Kidney epithelial cell (primary cell): ENCODE measurements around the gene DLGAP4. TPM values are rescaled to one million over a fixed set of nuclear protein-coding genes. Genes with fewer than 3 reads are reported as not detected.
"Not testable (repeated sequence)": the region's sequence is repeated elsewhere in the genome, so short reads cannot be mapped to it uniquely, and the experiment has no call there.

Experiments used
- DNase-seq: peaks from one replicate; pipeline ENCODE4 v3.0.0-alpha.2; 2010; ENCODE audit warnings: low read depth
- H3K27me3 ChIP-seq: 2 replicates; pipeline ENCODE4 v1.6.0; 2011; ENCODE audit warnings: low read length; ENCODE audit not compliant: control insufficient read depth, insufficient read depth
- H3K36me3 ChIP-seq: 2 replicates; pipeline ENCODE4 v1.5.1; 2011; ENCODE audit warnings: low read length; ENCODE audit not compliant: control insufficient read depth, insufficient read depth
- H3K4me3 ChIP-seq: 2 replicates; pipeline ENCODE4 v1.5.1; 2011; ENCODE audit warnings: low read depth, mild to moderate bottlenecking, control low read depth, low read length
- CTCF ChIP-seq: IDR thresholded peaks from 2 replicates; pipeline ENCODE4 v1.5.1; 2011; ENCODE audit warnings: mild to moderate bottlenecking, moderate library complexity, low read length, control low read depth, inconsistent platforms; ENCODE audit not compliant: insufficient read depth, poor library complexity, severe bottlenecking
- total RNA-seq: library from RNA; depleted of rRNA; stranded (reverse); fragments of >200 nt; gene quantifications from 2 replicates; pipeline ENCODE4 v1.2.3, GENCODE V29; 2015

The DLGAP4 gene
- total RNA-seq, 1 donor from 2014 or later, result 78.4 TPM

GRCh38 chr20:36377348-36378326, 71.5 kb downstream of the DLGAP4 start:
- peaks cover 2% of the 10 kb centered on the region for H3K27me3 ChIP-seq
- no peak for TF ChIP-seq CTCF
- no peaks in the 10 kb centered on the region for H3K36me3 ChIP-seq
- no peak for DNase-seq
- no peak overlapping the region for H3K4me3 ChIP-seq

DNA sequence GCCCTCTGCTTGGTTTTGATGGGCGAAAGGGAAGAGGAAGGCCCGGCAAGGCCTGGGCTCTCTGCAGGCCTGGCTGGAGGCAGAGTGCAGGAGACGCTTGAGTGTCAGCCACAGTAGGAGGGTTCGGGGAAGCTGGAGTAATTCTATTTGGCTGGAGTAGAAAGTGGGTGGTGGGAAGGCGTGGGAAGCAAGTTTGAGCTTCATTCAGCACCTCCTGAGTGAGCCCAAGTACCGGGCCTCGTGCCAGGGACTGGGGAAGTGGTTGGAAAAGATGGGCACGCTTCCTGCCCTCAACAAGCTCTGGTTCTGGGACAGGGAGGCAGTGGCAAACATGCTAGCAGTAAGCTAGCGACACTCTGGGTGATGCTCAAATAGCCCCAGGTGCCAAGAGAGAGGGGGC, 72.5 kb downstream of the DLGAP4 start:
- no peak overlapping the region for H3K4me3 ChIP-seq
- TF ChIP-seq CTCF, result no peak
- DNase-seq, result no peak
- H3K27me3 ChIP-seq, result peaks cover 2% of the 10 kb centered on the region
- H3K36me3 ChIP-seq, result no peaks in the 10 kb centered on the region

GRCh38 chr20:36379914-36380313, 73.8 kb downstream of the DLGAP4 start:
- not testable (repeated sequence) for H3K27me3 ChIP-seq, H3K36me3 ChIP-seq, DNase-seq, H3K4me3 ChIP-seq

- no peaks in the 10 kb centered on the region for H3K36me3 ChIP-seq
- DNase-seq, result no peak
- peak; percentile 40 for TF ChIP-seq CTCF
- no peaks in the 10 kb centered on the region for H3K27me3 ChIP-seq
- no peak overlapping the region for H3K4me3 ChIP-seq
Observed at GRCh38 chr20:36384022-36384619, 78.0 kb downstream of the DLGAP4 start.

DNA sequence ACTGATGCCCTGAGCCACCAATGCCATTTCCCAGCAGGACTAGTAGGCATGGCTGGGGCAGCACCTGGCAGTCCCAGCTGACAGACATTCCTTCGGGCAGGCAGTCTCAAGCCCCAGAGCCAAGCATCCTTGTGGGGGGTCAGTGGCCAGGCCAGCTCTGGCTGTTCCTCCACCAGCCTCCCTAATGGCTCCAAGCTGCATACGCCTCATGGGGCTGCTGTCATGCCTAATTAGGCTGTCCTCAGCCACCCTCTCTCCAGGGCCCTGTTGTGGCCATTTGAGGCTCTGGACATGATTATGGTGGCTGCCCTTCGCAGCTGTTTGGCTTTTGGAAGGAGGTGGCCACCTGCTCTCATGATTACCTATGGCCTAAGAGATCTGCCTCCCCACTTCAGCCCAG, 79.4 kb downstream of the DLGAP4 start:
- DNase-seq, result no peak
- no peak overlapping the region for H3K4me3 ChIP-seq
- no peaks in the 10 kb centered on the region for H3K27me3 ChIP-seq
- H3K36me3 ChIP-seq, result no peaks in the 10 kb centered on the region
- no peak for TF ChIP-seq CTCF

- TF ChIP-seq CTCF, result no peak
- H3K4me3 ChIP-seq, result no peak overlapping the region
- DNase-seq, result no peak
- H3K36me3 ChIP-seq, result no peaks in the 10 kb centered on the region
- no peaks in the 10 kb centered on the region for H3K27me3 ChIP-seq
Observed at GRCh38 chr20:36386236-36386635, 80.1 kb downstream of the DLGAP4 start.
